Measurements from ENCODE around the gene USP31. TPM values are rescaled to one million over a fixed set of nuclear protein-coding genes. Genes with fewer than 3 reads are reported as not detected.
A peak's percentile ranks its signal among the peaks of the same experiment; 100 is the strongest.

USP31 gene
- polyA plus RNA-seq, 1 experiment: 4.7 TPM

GRCh38 chr16:23074423-23074822 lies 74.8 kb downstream of the USP31 start:
- no peak overlapping the region for H3K27ac ChIP-seq (ENCODE audit: low read depth, low read length)
- no peaks in the 10 kb centered on the region for H3K9me3 ChIP-seq (ENCODE audit: control insufficient read depth, insufficient read depth, low read length)
- no peak for DNase-seq (ENCODE audit: low read depth, low spot score)
- ChIA-PET POLR2A (no interaction called here), CTCF (interaction anchor here (0.7 kb wide), 2 partner anchors 9 to 361 kb away, joined by 3 to 10 read pairs; no protein-coding TSS in a partner anchor)
- no peak overlapping the region for H3K4me3 ChIP-seq (ENCODE audit: low read depth, low read length)
- no peak for TF ChIP-seq CTCF (IDR thresholded peaks at IDR 0.05; ENCODE audit: low read depth, low read length)
- H3K27me3 ChIP-seq (ENCODE audit: control insufficient read depth, insufficient read depth, low read length): no peaks in the 10 kb centered on the region

- no peaks in the 10 kb centered on the region for H3K27me3 ChIP-seq (ENCODE audit: control insufficient read depth, insufficient read depth, low read length)
- no peak overlapping the region for H3K4me3 ChIP-seq (ENCODE audit: low read depth, low read length)
- POLR2A ChIA-PET: no interaction called here
- TF ChIP-seq CTCF (IDR thresholded peaks at IDR 0.05; ENCODE audit: low read depth, low read length): 0 out of 2 replicates have a peak, but pooled peaks have one; percentile 7
- no peaks in the 10 kb centered on the region for H3K9me3 ChIP-seq (ENCODE audit: control insufficient read depth, insufficient read depth, low read length)
- CTCF ChIA-PET: interaction anchor here (2.9 to 4.1 kb wide), 2 partner anchors 10 to 362 kb away, joined by 13 to 37 read pairs; no protein-coding TSS in a partner anchor
- DNase-seq (ENCODE audit: low read depth, low spot score): no peak
- no peak overlapping the region for H3K27ac ChIP-seq (ENCODE audit: low read depth, low read length)
Measured at GRCh38 chr16:23072769-23073549, 76.3 kb downstream of the USP31 start.

GRCh38 chr16:23072084-23072599 lies 77.1 kb downstream of the USP31 start:
- no peak overlapping the region for H3K4me3 ChIP-seq (ENCODE audit: low read depth, low read length)
- DNase-seq (ENCODE audit: low read depth, low spot score): peak; percentile 23
- CTCF ChIA-PET: interaction anchor here (2.9 to 4.1 kb wide), 3 partner anchors 10 to 363 kb away, joined by 13 to 37 read pairs (median 22); no protein-coding TSS in a partner anchor
- no peaks in the 10 kb centered on the region for H3K9me3 ChIP-seq (ENCODE audit: control insufficient read depth, insufficient read depth, low read length)
- H3K27ac ChIP-seq (ENCODE audit: low read depth, low read length): no peak overlapping the region
- H3K27me3 ChIP-seq (ENCODE audit: control insufficient read depth, insufficient read depth, low read length): no peaks in the 10 kb centered on the region
- no peak for TF ChIP-seq CTCF (IDR thresholded peaks at IDR 0.05; ENCODE audit: low read depth, low read length)
- POLR2A ChIA-PET: no interaction called here

- no peak for DNase-seq (ENCODE audit: low read depth, low spot score)
- H3K4me3 ChIP-seq (ENCODE audit: low read depth, low read length): no peak overlapping the region
- ChIA-PET POLR2A (no interaction called here), CTCF (interaction anchor here (2.9 to 4.1 kb wide), 3 partner anchors 9 to 364 kb away, joined by 13 to 37 read pairs (median 22); no protein-coding TSS in a partner anchor)
- H3K27ac ChIP-seq (ENCODE audit: low read depth, low read length): no peak overlapping the region
- no peaks in the 10 kb centered on the region for H3K9me3 ChIP-seq (ENCODE audit: control insufficient read depth, insufficient read depth, low read length)
- TF ChIP-seq CTCF (IDR thresholded peaks at IDR 0.05; ENCODE audit: low read depth, low read length): no peak
- no peaks in the 10 kb centered on the region for H3K27me3 ChIP-seq (ENCODE audit: control insufficient read depth, insufficient read depth, low read length)
Measured at GRCh38 chr16:23071196-23072083, 77.8 kb downstream of the USP31 start.

All from AG04450 (cell line).